ENCODE data around the gene APEX1.

APEX1 gene

GRCh38 chr14:20458031-20458789 is 3.2 kb downstream of the APEX1 start (continued):
- TF ChIP-seq SNAI2 (CRISPR knock-in tag; IDR thresholded peaks at IDR 0.05) (no peak), TCF4 (CRISPR knock-in tag; IDR thresholded peaks at IDR 0.05; ENCODE audit: borderline replicate concordance) (no peak), ZNF565 (CRISPR knock-in tag; conservative IDR thresholded peaks at IDR 0.05; ENCODE audit: low read depth) (no peak)

- TF ChIP-seq CSDC2 (CRISPR knock-in tag; IDR thresholded peaks at IDR 0.05) (no peak), ZNF565 (CRISPR knock-in tag; conservative IDR thresholded peaks at IDR 0.05; ENCODE audit: low read depth) (no peak), OSR1 (CRISPR knock-in tag; IDR thresholded peaks at IDR 0.05) (no peak), RARB (CRISPR knock-in tag; IDR thresholded peaks at IDR 0.05) (no peak), CSRNP3 (CRISPR knock-in tag; IDR thresholded peaks at IDR 0.05) (no peak), TCF4 (CRISPR knock-in tag; IDR thresholded peaks at IDR 0.05; ENCODE audit: borderline replicate concordance) (no peak), ARNTL (CRISPR knock-in tag; IDR thresholded peaks at IDR 0.05; ENCODE audit: borderline replicate concordance, low read depth) (no peak), PATZ1 (CRISPR knock-in tag; IDR thresholded peaks at IDR 0.05; ENCODE audit: borderline replicate concordance) (no peak), POU6F1 (CRISPR knock-in tag; IDR thresholded peaks at IDR 0.05; ENCODE audit: borderline replicate concordance, low read depth) (no peak), ISL1 (CRISPR knock-in tag; IDR thresholded peaks at IDR 0.05) (no peak), TSHZ2 (CRISPR knock-in tag; IDR thresholded peaks at IDR 0.05) (no peak), ZFP30 (CRISPR knock-in tag; IDR thresholded peaks at IDR 0.05) (no peak), ZNF70 (CRISPR knock-in tag; IDR thresholded peaks at IDR 0.05) (no peak), SNAI2 (CRISPR knock-in tag; IDR thresholded peaks at IDR 0.05) (no peak), CREB5 (CRISPR knock-in tag; IDR thresholded peaks at IDR 0.05; ENCODE audit: low read depth) (no peak), PPARA (CRISPR knock-in tag; IDR thresholded peaks at IDR 0.05; ENCODE audit: borderline replicate concordance) (no peak), ZNF8 (CRISPR knock-in tag; IDR thresholded peaks at IDR 0.05) (no peak), TOX (CRISPR knock-in tag; IDR thresholded peaks at IDR 0.05; ENCODE audit: borderline replicate concordance) (no peak), BACH2 (CRISPR knock-in tag; IDR thresholded peaks at IDR 0.05; ENCODE audit: borderline replicate concordance) (no peak), ESRRG (CRISPR knock-in tag; IDR thresholded peaks at IDR 0.05) (no peak)
- ATAC-seq: no peak; the same call in 2 of the 3 replicates
Measured at GRCh38 chr14:20460458-20461224, 5.6 kb downstream of the APEX1 start.

All from SK-N-SH treated with all-trans-retinoic acid at 6 μM for 48 hours (cell line).